Neural cell (in vitro differentiated cells): ENCODE measurements around the gene TRPM6. TPM values are rescaled to one million over a fixed set of nuclear protein-coding genes. Genes with fewer than 3 reads are reported as not detected.

ENCODE experiments used
- H2AFZ ChIP-seq: fragments of 200-600, 300-800 bp; sonication (generic), shearing (Covaris generic); 2 replicates; pipeline ENCODE4 v1.6.0; 2014; ENCODE audit warnings: low read depth, mild to moderate bottlenecking, antibody characterized with exemption, low read length, moderate library complexity
- H3F3A ChIP-seq: fragments of 200-600 bp; shearing (Covaris generic); 2 replicates; pipeline ENCODE4 v1.6.1; 2016; ENCODE audit warnings: mild to moderate bottlenecking, moderate library complexity, mixed read lengths, antibody characterized with exemption, low read length; ENCODE audit not compliant: insufficient read depth, poor library complexity, severe bottlenecking
- H3K27ac ChIP-seq: fragments of 200-600, 300-800 bp; sonication (generic), shearing (Covaris generic); 2 replicates; pipeline ENCODE4 v1.5.1; 2014; ENCODE audit warnings: mild to moderate bottlenecking, low read length, moderate library complexity
- H3K27me3 ChIP-seq: fragments of 300-800, 200-600 bp; sonication (generic), shearing (Covaris generic); 2 replicates; pipeline ENCODE4 v1.6.0; 2014; ENCODE audit warnings: mild to moderate bottlenecking, low read depth, low read length, moderate library complexity; ENCODE audit not compliant: insufficient read depth
- H3K36me3 ChIP-seq: fragments of 300-800, 200-600 bp; sonication (generic), shearing (Covaris generic); 2 replicates; pipeline ENCODE4 v1.5.1; 2014; ENCODE audit warnings: mild to moderate bottlenecking, antibody characterized with exemption, low read length, moderate library complexity; ENCODE audit not compliant: insufficient read depth
- H3K4me2 ChIP-seq: fragments of 300-800, 200-600 bp; sonication (generic), shearing (Covaris generic); 2 replicates; pipeline ENCODE4 v1.6.0; 2014; ENCODE audit warnings: mild to moderate bottlenecking, low read length
- H3K4me3 ChIP-seq: fragments of 300-800, 200-600 bp; sonication (generic), shearing (Covaris generic); 2 replicates; pipeline ENCODE4 v1.5.1; 2014; ENCODE audit warnings: mild to moderate bottlenecking, low read length, moderate library complexity
- H3K79me2 ChIP-seq: fragments of 200-600 bp; shearing (Covaris generic); replicated peaks from 2 replicates; pipeline ENCODE4 v1.6.0; 2014; ENCODE audit warnings: mild to moderate bottlenecking, low read length, moderate library complexity; ENCODE audit not compliant: insufficient read depth
- H3K9ac ChIP-seq: fragments of 300-800, 200-600 bp; sonication (generic), shearing (Covaris generic); 2 replicates; pipeline ENCODE4 v1.6.1; 2016; ENCODE audit warnings: mild to moderate bottlenecking, low read length, mixed read lengths
- H3K9me2 ChIP-seq: fragments of 200-600 bp; shearing (Covaris generic); 2 replicates; pipeline ENCODE4 v1.6.1; 2016; ENCODE audit warnings: mild to moderate bottlenecking, low read length, mixed read lengths; ENCODE audit not compliant: insufficient read depth
- H3K9me3 ChIP-seq: fragments of 200-600, 300-800 bp; sonication (generic), shearing (Covaris generic); 2 replicates; pipeline ENCODE4 v1.6.1; 2016; ENCODE audit warnings: mild to moderate bottlenecking, mixed run types, low read length, moderate library complexity, mixed read lengths
- H4K20me1 ChIP-seq: fragments of 200-600 bp; shearing (Covaris generic); 2 replicates; pipeline ENCODE4 v1.6.1; 2016; ENCODE audit warnings: mild to moderate bottlenecking, mixed run types; ENCODE audit not compliant: insufficient read depth
- EP300 ChIP-seq: fragments of 450-650 bp; conservative IDR thresholded peaks from 2 replicates; pipeline ENCODE4 v1.6.1; 2014; ENCODE audit warnings: antibody characterized with exemption, mild to moderate bottlenecking, moderate library complexity; ENCODE audit not compliant: poor library complexity, severe bottlenecking
- EZH2 ChIP-seq: fragments of 200-600, 300-800 bp; shearing (Covaris generic), sonication (generic); IDR thresholded peaks from 2 replicates; pipeline ENCODE4 v1.6.1; 2014; ENCODE audit warnings: antibody characterized with exemption, low read length, borderline replicate concordance, mild to moderate bottlenecking; ENCODE audit not compliant: insufficient read depth, poor library complexity, severe bottlenecking
- MXI1 ChIP-seq: fragments of 450-650 bp; conservative IDR thresholded peaks from 2 replicates; pipeline ENCODE4 v1.6.1; 2014; ENCODE audit warnings: antibody characterized with exemption, mild to moderate bottlenecking; ENCODE audit not compliant: poor library complexity, severe bottlenecking
- POLR2AphosphoS5 ChIP-seq: IDR thresholded peaks from 2 replicates; pipeline ENCODE4 v1.6.1; 2012
- RAD21 ChIP-seq: fragments of 450-650 bp; conservative IDR thresholded peaks from 2 replicates; pipeline ENCODE4 v1.6.1; 2014; ENCODE audit warnings: antibody characterized with exemption, mild to moderate bottlenecking, moderate library complexity
- REST ChIP-seq: IDR thresholded peaks from 2 replicates; pipeline ENCODE4 v1.6.1; 2012; ENCODE audit warnings: borderline replicate concordance
- SMC3 ChIP-seq: fragments of 450-650 bp; conservative IDR thresholded peaks from 2 replicates; pipeline ENCODE4 v1.6.1; 2014; ENCODE audit warnings: antibody characterized with exemption, mild to moderate bottlenecking, moderate library complexity; ENCODE audit not compliant: poor library complexity
- TAF1 ChIP-seq: IDR thresholded peaks from 2 replicates; pipeline ENCODE4 v1.6.1; 2012; ENCODE audit warnings: low read depth
- polyA plus RNA-seq: library from polyadenylated mRNA; depleted of rRNA; stranded (reverse); fragments of >200 nt; gene quantifications from 2 replicates; pipeline ENCODE4 v1.2.3, GENCODE V29; 2014
- TF ChIP-seq, protein P1 (sequence below): fragments of 450-650 bp; IDR thresholded peaks from 2 replicates; pipeline ENCODE4 v1.5.1; 2014; ENCODE audit warnings: antibody characterized with exemption, mild to moderate bottlenecking, moderate library complexity; ENCODE audit not compliant: poor library complexity, severe bottlenecking

The TRPM6 gene
- polyA plus RNA-seq, 1 donor from 2014 or later = not detected

- no peak overlapping the region for H2AFZ ChIP-seq
- H3K79me2 ChIP-seq = no peaks in the 10 kb centered on the region
- TF ChIP-seq EP300 = no peak
- TF ChIP-seq EZH2 = no peak
- no peak for TF ChIP-seq MXI1
- no peak for TF ChIP-seq REST
- TF ChIP-seq, protein P1, sequence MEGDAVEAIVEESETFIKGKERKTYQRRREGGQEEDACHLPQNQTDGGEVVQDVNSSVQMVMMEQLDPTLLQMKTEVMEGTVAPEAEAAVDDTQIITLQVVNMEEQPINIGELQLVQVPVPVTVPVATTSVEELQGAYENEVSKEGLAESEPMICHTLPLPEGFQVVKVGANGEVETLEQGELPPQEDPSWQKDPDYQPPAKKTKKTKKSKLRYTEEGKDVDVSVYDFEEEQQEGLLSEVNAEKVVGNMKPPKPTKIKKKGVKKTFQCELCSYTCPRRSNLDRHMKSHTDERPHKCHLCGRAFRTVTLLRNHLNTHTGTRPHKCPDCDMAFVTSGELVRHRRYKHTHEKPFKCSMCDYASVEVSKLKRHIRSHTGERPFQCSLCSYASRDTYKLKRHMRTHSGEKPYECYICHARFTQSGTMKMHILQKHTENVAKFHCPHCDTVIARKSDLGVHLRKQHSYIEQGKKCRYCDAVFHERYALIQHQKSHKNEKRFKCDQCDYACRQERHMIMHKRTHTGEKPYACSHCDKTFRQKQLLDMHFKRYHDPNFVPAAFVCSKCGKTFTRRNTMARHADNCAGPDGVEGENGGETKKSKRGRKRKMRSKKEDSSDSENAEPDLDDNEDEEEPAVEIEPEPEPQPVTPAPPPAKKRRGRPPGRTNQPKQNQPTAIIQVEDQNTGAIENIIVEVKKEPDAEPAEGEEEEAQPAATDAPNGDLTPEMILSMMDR = no peak
- no peak for TF ChIP-seq POLR2AphosphoS5
- TF ChIP-seq TAF1 = no peak
- TF ChIP-seq SMC3 = no peak
- TF ChIP-seq RAD21 = no peak
- H4K20me1 ChIP-seq = no peaks in the 10 kb centered on the region
- H3K36me3 ChIP-seq = no peaks in the 10 kb centered on the region
- H3K4me3 ChIP-seq = no peak overlapping the region
- H3K9me3 ChIP-seq = no peaks in the 10 kb centered on the region
- H3K9ac ChIP-seq = no peak overlapping the region
- H3K9me2 ChIP-seq = no peaks in the 10 kb centered on the region
- H3K27me3 ChIP-seq = no peaks in the 10 kb centered on the region
- no peak overlapping the region for H3K4me2 ChIP-seq
- no peaks in the 10 kb centered on the region for H3F3A ChIP-seq
- H3K27ac ChIP-seq = no peak overlapping the region
These were observed 83.7 kb downstream of the TRPM6 start for GRCh38 chr9:74804018-74804385.

- no peak overlapping the region for H3K9ac ChIP-seq
- H3K9me3 ChIP-seq = no peaks in the 10 kb centered on the region
- no peaks in the 10 kb centered on the region for H3K79me2 ChIP-seq
- H3K27ac ChIP-seq = no peak overlapping the region
- no peaks in the 10 kb centered on the region for H3K36me3 ChIP-seq
- no peak overlapping the region for H2AFZ ChIP-seq
- H3F3A ChIP-seq = no peaks in the 10 kb centered on the region
- no peak overlapping the region for H3K4me3 ChIP-seq
- TF ChIP-seq SMC3 = no peak
- TF ChIP-seq POLR2AphosphoS5 = no peak
- TF ChIP-seq RAD21 = no peak
- TF ChIP-seq REST = no peak
- no peak for TF ChIP-seq EZH2
- no peak for TF ChIP-seq EP300
- no peak for TF ChIP-seq MXI1
- no peak for TF ChIP-seq TAF1
- TF ChIP-seq, protein P1 = no peak
- H3K9me2 ChIP-seq = no peaks in the 10 kb centered on the region
- no peaks in the 10 kb centered on the region for H3K27me3 ChIP-seq
- no peaks in the 10 kb centered on the region for H4K20me1 ChIP-seq
- H3K4me2 ChIP-seq = no peak overlapping the region
These were observed 84.2 kb downstream of the TRPM6 start for GRCh38 chr9:74803376-74804017.
